DMS53 treated with DMSO at 0.1 percent for 48 hours (cell line): ENCODE measurements around the gene R3HDM2.
A peak's percentile ranks its signal among the peaks of the same experiment; 100 is the strongest.
"Not testable (repeated sequence)": the region's sequence is repeated elsewhere in the genome, so short reads cannot be mapped to it uniquely, and the experiment has no call there.

Source experiments
- DNase-seq: peaks from one replicate; lab custom pipeline; 2025; ENCODE audit not compliant: unreplicated experiment; lab: John Stamatoyannopoulos, UW

Gene R3HDM2

GRCh38 chr12:57276233-57276632, 154.6 kb downstream of the R3HDM2 start:
- not testable (repeated sequence) for DNase-seq

DNA sequence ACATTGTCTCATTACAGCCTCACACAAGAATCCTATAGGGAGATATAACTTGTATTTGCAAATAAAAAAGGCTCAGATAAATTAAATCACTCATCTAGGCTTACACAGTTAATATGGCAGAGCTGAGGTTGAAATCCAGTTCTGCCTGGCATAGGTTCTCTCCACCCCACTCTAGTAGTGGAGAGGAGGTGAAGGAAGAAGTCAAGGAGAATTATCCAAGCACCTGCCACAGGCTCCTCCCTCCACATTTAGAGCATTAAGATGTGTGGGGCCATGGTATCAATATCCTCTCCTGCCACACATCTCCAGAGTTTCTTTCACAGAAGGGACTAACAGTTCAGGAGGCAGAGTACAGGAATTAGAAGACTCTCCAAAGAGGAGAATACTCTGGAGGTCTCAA, 157.3 kb downstream of the R3HDM2 start:
- no peak for DNase-seq

- DNase-seq = no peak
Observed at GRCh38 chr12:57272337-57273151, 158.3 kb downstream of the R3HDM2 start.

DNA sequence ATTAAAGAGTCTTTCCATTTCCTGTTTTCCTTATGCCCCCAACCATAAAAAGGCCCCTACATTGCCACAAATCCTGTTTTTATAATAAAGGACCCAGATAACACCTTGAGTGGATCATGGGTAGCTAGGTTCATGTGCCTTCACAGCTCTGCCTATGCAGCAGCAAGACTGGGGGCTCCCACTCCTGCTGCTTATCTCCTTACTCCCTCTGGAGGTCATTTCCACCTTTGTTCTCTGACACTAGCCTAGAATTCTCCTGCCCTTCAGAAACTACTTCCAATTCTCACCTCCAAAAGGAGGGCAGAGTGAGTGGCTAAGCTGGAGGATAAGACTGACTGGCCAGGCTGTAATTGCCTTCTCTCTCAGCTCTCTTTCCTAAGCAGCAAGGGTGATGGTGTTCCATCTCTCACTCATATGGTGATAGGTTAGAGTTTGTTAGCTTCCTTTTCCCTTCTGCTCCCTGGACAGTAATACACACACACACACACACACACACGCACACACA, 159.8 kb downstream of the R3HDM2 start:
- DNase-seq = no peak

- no peak for DNase-seq
Observed at GRCh38 chr12:57268264-57268663, 162.6 kb downstream of the R3HDM2 start.

DNA sequence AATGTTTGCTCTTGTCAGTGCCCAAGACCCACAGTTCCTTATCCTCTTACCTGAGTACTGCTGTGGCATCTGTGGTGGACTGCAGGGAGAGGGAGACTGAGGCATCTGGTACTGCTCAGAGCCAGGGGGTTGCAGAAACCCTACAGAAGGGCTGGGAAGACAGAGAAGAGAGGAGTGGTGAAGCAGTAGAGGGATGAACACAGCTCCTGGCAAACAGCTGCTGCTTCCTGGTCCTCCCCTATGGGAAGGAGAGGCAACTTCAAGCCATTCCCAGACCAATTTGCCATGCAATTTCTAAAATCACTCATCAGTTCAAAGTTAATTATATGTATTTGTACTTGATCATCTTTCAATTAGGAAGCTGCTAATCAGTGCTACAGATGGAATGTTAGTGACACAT, 164.2 kb downstream of the R3HDM2 start:
- no peak for DNase-seq

DNA sequence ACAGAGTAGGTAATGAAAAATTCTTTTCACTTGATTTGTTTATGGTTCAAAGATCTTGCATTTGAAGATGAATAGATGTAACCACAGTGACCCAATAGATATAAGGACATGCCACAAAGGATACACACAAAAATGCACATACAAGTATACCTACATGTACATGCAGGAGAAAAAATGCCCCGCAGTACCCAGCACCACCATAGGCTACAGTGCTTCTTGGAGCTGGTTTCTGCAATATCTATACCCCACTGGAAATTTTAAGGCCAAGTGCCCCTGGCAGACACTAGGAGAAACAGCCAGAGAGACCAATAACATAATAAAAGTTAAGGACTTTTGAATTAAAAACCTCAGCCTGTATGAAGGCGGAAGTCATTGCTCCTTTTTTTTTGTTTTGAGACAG, 167.7 kb downstream of the R3HDM2 start:
- no peak for DNase-seq

- DNase-seq = no peak
Observed at GRCh38 chr12:57262126-57262822, 168.6 kb downstream of the R3HDM2 start.

DNA sequence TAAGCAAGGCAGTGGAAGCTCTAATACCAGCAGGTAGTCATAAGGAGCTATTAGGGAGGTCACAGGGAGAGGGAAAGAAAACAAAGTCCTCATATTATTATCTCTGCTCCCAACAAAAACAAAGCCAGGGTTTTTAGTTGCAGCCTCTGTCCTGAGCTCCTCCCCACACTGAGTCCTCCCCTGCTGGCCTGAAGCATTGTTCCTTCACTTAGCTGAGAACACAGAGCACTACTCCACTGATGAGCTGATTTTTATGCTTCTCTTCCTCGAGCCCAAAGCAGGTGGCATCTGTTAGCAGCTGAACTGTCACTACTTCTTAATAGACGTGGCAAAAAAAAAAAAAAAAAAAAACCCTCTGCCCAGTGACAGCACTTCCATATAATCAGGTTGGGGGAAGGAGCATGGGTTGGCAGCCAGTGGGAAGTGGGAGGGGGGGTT, 169.4 kb downstream of the R3HDM2 start:
- DNase-seq = peak; percentile 6

GRCh38 chr12:57260366-57260765, 170.5 kb downstream of the R3HDM2 start:
- DNase-seq = no peak

DNA sequence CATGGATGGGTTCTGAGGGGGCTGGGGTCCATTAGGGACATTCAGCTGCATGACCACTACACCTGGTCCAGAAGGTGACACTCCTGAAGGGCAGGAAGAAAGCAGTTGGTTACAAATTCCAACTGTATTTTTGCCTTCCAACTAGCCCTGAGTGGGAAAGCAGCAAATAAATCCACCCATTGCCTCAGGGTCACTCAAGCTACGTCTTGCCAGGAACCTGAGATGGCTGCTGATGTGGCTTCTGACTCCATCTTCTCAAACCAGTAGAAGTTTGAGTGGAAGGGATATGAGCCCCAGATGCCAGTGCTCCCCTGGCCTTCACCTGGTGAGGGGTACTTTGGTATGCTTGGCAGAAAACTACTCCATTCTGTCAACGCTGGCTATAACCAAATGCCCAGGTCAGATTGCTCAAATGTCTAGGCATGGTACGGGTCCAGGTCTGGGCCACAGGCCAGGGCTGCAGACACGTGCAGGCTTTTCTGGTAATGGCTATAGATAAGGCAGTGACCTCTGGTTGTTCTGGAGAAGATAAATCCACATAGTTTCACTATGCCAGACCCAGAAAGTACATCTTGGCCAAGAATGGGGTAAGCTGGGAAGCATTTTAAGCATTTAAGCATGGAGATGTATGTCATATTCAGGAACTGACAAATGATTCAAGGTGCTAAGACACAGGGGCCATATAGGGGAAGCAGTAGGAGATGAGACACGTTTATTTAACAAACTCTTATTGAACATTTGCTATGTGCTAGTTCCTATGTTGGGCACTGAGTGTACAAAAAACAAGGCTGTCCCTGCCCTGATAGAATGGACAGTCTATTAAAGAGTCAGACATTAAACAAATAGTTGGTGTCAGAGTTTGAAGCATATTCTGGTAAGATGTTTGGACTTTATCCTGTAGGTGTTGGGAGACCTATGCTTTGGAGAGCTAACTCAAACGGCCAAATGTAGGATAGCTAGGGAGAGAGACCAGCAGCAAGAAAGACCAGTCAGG, 171.6 kb downstream of the R3HDM2 start:
- DNase-seq = no peak

GRCh38 chr12:57255916-57256315, 174.9 kb downstream of the R3HDM2 start:
- no peak for DNase-seq

DNA sequence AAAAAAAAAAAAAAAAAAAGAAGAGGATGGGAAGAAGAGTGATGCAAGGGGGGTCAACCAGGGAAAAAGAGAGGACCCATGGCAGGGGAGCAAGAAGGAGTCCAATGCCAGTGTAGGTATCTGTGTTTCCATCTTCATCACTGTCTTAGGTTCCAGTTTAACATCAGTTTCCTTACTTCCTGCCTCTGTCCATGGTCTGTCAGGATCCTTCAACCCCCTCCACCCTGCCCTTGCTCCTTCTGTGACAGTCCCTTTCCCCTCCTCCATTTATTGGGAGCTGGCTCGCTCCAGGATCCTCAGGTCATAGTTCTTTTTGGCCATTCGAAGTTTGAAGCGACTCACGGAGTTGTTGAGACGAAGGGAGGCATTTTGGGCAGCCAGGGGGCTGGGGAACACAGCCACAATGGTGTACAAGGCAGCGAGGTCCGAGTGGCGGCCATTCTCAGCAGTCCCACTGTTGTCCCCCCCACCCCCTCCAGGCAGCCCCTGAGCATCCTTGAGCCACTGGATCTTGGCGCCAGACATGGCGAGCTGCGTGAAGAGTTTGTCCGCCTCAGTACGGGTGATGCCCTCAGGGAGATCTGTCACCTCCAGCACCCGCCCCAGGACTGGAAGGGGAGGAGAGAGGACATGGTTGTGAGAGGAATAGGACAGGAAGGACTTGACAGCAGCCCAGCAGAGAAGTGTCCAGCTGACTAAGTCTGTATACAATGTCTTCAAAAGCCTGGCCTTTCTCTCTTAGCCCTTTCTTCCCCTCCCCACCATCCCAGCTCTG, 176.2 kb downstream of the R3HDM2 start:
- DNase-seq = no peak

- no peak for DNase-seq
Observed at GRCh38 chr12:57250956-57251355, 179.9 kb downstream of the R3HDM2 start, which contains the start of gene STAC3. STAC3 (minus strand) TSS chr12:57251187; CDS start chr12:57249636, 1,551 bp downstream.

DNA sequence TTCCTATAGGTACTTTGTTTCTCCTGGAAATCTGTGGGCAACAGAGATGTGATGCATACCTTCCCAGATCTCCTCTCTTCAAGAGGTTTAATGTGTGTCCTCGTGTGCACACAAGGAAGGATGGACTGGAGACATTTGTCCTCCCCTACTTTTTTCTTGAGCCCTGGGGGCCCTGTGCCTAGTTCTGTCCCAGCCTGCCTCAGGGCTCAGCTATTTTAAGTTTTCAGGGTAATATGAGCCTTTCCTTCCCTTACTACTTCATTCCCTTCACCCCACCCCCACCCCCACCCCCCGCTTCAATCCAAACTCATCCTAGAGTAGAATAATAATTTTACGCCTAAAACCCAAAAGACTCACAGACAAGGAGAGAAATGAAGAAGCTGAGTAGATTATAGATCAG, 180.3 kb downstream of the R3HDM2 start:
- DNase-seq = no peak

GRCh38 chr12:57248934-57249742, 181.7 kb downstream of the R3HDM2 start:
- no peak for DNase-seq

DNA sequence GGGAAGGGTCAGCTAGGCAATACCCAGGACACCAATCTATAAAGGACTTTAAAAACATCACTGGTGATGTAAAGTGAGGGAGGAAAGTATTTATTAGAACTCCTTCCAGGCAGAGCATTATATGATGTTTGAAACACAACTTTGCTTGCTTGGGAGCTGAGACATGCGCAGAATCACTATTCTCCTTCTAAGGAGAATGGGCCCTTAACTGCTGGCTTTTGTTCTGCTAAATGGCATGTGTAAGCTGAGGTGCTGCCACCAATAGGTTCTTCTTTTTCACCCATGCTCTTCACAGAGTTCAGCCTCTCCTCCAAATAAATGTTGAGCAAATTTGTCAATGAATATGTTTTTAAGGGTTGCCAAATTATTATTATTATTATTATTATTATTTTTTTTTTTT, 183.8 kb downstream of the R3HDM2 start:
- no peak for DNase-seq

DNA sequence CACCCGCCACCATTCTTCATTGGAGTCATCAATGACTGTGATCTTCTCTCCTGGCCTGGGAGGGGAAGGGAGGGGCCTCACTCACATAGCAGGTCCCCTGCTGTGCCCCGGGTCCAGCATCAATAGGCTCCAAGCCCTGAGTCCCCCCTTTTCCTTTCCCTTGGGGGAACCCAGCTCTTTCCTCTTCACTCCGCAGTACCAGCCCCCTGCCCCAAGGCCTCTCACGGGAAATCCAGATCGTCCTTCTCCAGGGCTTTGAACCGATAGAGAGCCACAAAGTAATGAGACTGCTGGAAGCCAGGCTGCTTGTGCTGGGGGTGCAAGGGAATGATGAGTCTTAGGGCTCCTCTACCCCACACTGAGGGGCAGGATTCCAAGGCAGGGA, 186.5 kb downstream of the R3HDM2 start:
- no peak for DNase-seq
